SK-N-SH (cell line): ENCODE data around the gene GPR143. TPM values are rescaled to one million over a fixed set of nuclear protein-coding genes. Genes with fewer than 3 reads are reported as not detected.

Experiments used
- CTCF ChIA-PET: fragments of 300-600, 350-600 bp; formaldehyde crosslinking; extraction: SDS; loops from one replicate; lab custom pipeline; 2021; lab: Yijun Ruan, JAX
- POLR2A ChIA-PET: fragments of 350-600 bp; sonication (Branson Sonifier 250); formaldehyde crosslinking; extraction: SDS; loops from one replicate; lab custom pipeline; 2020; ENCODE audit warnings: antibody characterized with exemption, inconsistent platforms; lab: Yijun Ruan, JAX
- DNase-seq: peaks from one replicate; pipeline ENCODE4 v3.0.0; 2012
- H2AFZ ChIP-seq: fragments of 200-600 bp; sonication (generic); 2 replicates; pipeline ENCODE4 v1.8.1; 2016; ENCODE audit warnings: antibody characterized with exemption, mild to moderate bottlenecking, low read depth
- H3F3A ChIP-seq: fragments of 200-600 bp; sonication (generic); replicated peaks from 2 replicates; pipeline ENCODE3; 2016; ENCODE audit warnings: antibody characterized with exemption, mild to moderate bottlenecking; ENCODE audit not compliant: insufficient read depth
- H3K27ac ChIP-seq, 2 experiments: fragments of 200-500 bp in 1 of 2; fragments of 200-600 bp in 1 of 2; sonication (Bioruptor generic) in 1 of 2; sonication (generic), shearing (Covaris generic) in 1 of 2; 2 replicates each; pipeline versions ENCODE4 v1.5.1 to v1.6.1; 2014 to 2016; ENCODE audit warnings: low read depth in 2 of 2, inconsistent platforms in 1 of 2, low read length in 1 of 2, mild to moderate bottlenecking in 1 of 2, mixed read lengths in 1 of 2
- H3K27me3 ChIP-seq: fragments of 200-600 bp; sonication (generic), shearing (Covaris generic); 2 replicates; pipeline ENCODE4 v1.6.1; 2016; ENCODE audit warnings: mixed run types; ENCODE audit not compliant: insufficient read depth
- H3K36me3 ChIP-seq, 2 experiments: fragments of 200-500 bp in 1 of 2; fragments of 200-600 bp in 1 of 2; sonication (Bioruptor generic) in 1 of 2; sonication (generic) in 1 of 2; replicated peaks in 1 of 2; 2 replicates each; pipeline versions ENCODE3 to v1.5.1; 2014 to 2016; ENCODE audit warnings: low read length in 1 of 2, mild to moderate bottlenecking in 1 of 2; ENCODE audit not compliant: insufficient read depth in 2 of 2, control insufficient read depth in 1 of 2
- H3K4me1 ChIP-seq, 2 experiments: fragments of 200-500 bp in 1 of 2; fragments of 200-600 bp in 1 of 2; sonication (Bioruptor generic) in 1 of 2; sonication (generic), shearing (Covaris generic) in 1 of 2; 2 replicates each; pipeline versions ENCODE4 v1.5.1 to v1.6.1; 2014 to 2016; ENCODE audit warnings: low read depth in 1 of 2, low read length in 1 of 2, mixed run types in 1 of 2; ENCODE audit not compliant: insufficient read depth in 2 of 2, control insufficient read depth in 1 of 2
- H3K4me2 ChIP-seq: fragments of 200-600 bp; sonication (generic), shearing (Covaris generic); 2 replicates; pipeline ENCODE4 v1.6.1; 2017; ENCODE audit warnings: mixed run types
- H3K4me3 ChIP-seq, 2 experiments: fragments of 200-500 bp in 1 of 2; fragments of 200-600 bp in 1 of 2; sonication (Bioruptor generic) in 1 of 2; sonication (generic), shearing (Covaris generic) in 1 of 2; 2 replicates each; pipeline versions ENCODE4 v1.5.1 to v1.8.1; 2014 to 2016; ENCODE audit warnings: low read depth in 2 of 2, inconsistent platforms in 1 of 2, low read length in 1 of 2, mild to moderate bottlenecking in 1 of 2, mixed read lengths in 1 of 2, moderate library complexity in 1 of 2
- H3K79me2 ChIP-seq: fragments of 200-600 bp; sonication (generic); 2 replicates; pipeline ENCODE4 v1.8.1; 2017; ENCODE audit warnings: mild to moderate bottlenecking; ENCODE audit not compliant: insufficient read depth
- H3K9ac ChIP-seq: fragments of 200-600 bp; sonication (generic); 2 replicates; pipeline ENCODE4 v1.6.1; 2017; ENCODE audit warnings: mixed run types
- H3K9me2 ChIP-seq: fragments of 200-600 bp; sonication (generic); 2 replicates; pipeline ENCODE4 v1.6.1; 2017; ENCODE audit warnings: mixed run types
- H3K9me3 ChIP-seq: fragments of 200-600 bp; sonication (generic); 2 replicates; pipeline ENCODE4 v1.6.1; 2017; ENCODE audit warnings: mixed run types, mild to moderate bottlenecking, moderate library complexity
- H4K20me1 ChIP-seq: fragments of 200-600 bp; sonication (generic); 2 replicates; pipeline ENCODE4 v1.6.1; 2017; ENCODE audit warnings: mild to moderate bottlenecking, mixed run types; ENCODE audit not compliant: insufficient read depth
- FOXJ3 ChIP-seq: sonication (generic); formaldehyde crosslinking; IDR thresholded peaks from 2 replicates; pipeline ENCODE4 v1.5.1; 2020; ENCODE audit warnings: mild to moderate bottlenecking, missing genetic modification reagents
- FOXM1 ChIP-seq: IDR thresholded peaks from 2 replicates; pipeline ENCODE4 v1.4.0; 2012; ENCODE audit warnings: low read depth, mild to moderate bottlenecking
- GABPA ChIP-seq: IDR thresholded peaks from 2 replicates; pipeline ENCODE4 v1.4.0; 2012; ENCODE audit warnings: low read depth, mild to moderate bottlenecking
- GATA2 ChIP-seq: sonication (generic); formaldehyde crosslinking; IDR thresholded peaks from 2 replicates; pipeline ENCODE4 v1.5.0; 2020; ENCODE audit warnings: mild to moderate bottlenecking, missing genetic modification reagents
- JUND ChIP-seq: IDR thresholded peaks from 2 replicates; pipeline ENCODE4 v1.4.0; 2012
- MEF2A ChIP-seq: IDR thresholded peaks from 2 replicates; pipeline ENCODE4 v1.4.0; 2012; ENCODE audit warnings: low read depth, borderline replicate concordance
- MXI1 ChIP-seq: IDR thresholded peaks from 2 replicates; pipeline ENCODE4 v1.6.1; 2012; ENCODE audit warnings: mild to moderate bottlenecking, low read depth, low read length, improper control_type of control experiment
- NFIC ChIP-seq: IDR thresholded peaks from 2 replicates; pipeline ENCODE4 v1.4.0; 2012; ENCODE audit warnings: borderline replicate concordance
- NRF1 ChIP-seq: IDR thresholded peaks from 2 replicates; pipeline ENCODE4 v1.6.1; 2012; ENCODE audit warnings: low read depth, mild to moderate bottlenecking, low read length
- POLR2AphosphoS5 ChIP-seq: IDR thresholded peaks from 2 replicates; pipeline ENCODE4 v1.6.1; 2012; ENCODE audit warnings: low read depth, low read length
- RFX5 ChIP-seq: IDR thresholded peaks from 2 replicates; pipeline ENCODE4 v1.6.1; 2012; ENCODE audit warnings: mild to moderate bottlenecking, improper control_type of control experiment, low read length
- RXRA ChIP-seq: IDR thresholded peaks from 2 replicates; pipeline ENCODE4 v1.4.0; 2012; ENCODE audit warnings: low read depth, mild to moderate bottlenecking, borderline replicate concordance
- WGBS: methylation state at CpG from one replicate; pipeline ENCODE4 v1.1.6; 2017; ENCODE audit warnings: low lambda C conversion rate; 5-methylcytosine and 5-hydroxymethylcytosine counted together
- polyA plus RNA-seq, 3 experiments: library from polyadenylated mRNA; depleted of rRNA; stranded (reverse); fragments of >200 nt; gene quantifications; 2 replicates each; pipeline ENCODE4 v1.2.3, GENCODE V29; 2012
- TF ChIP-seq, protein P1 (sequence below): IDR thresholded peaks from 2 replicates; pipeline ENCODE4 v1.6.1; 2012; ENCODE audit warnings: mild to moderate bottlenecking, low read depth, low read length, moderate library complexity
- TF ChIP-seq, protein P2 (sequence below): fragments of 150-350 bp; IDR thresholded peaks from 2 replicates; pipeline ENCODE4 v1.6.1; 2016; ENCODE audit warnings: mild to moderate bottlenecking, low read depth, low read length
- TF ChIP-seq, protein P3 (sequence below): IDR thresholded peaks from 2 replicates; pipeline ENCODE4 v1.4.0; 2012; ENCODE audit warnings: low read depth

GPR143 gene
- polyA plus RNA-seq, 1 of the 3 experiments (the other 2 are of a cell fraction): not detected

DNA sequence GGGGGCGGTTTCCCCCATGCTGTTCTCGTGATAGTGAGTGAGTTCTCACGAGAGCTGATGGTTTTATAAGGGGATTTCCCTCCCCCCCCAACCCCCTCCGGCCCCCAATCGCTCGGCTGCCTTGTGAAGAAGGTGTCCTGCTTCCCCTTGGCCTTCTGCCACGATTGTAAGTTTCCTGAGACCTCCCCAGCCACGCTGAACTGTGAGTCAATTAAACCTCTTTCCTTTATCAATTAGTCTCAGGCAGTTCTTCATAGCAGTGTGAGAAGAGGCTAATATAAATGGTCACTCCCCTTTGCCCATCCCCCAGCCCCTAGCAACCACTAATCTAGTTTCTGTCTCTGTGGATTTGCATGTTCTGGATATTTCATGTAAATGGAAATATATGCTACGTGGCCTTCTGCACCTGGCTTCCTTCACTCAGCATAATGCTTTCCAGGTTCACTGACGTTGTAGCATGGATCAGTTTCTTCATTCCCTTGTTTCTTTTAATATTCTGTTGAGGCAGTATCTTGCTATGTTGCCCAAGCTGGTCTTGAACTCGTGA, 16.4 kb downstream of the GPR143 start:
- H3K9me3 ChIP-seq: no peaks in the 10 kb centered on the region
- H3K4me2 ChIP-seq: no peak overlapping the region
- ChIA-PET CTCF (no interaction called here), POLR2A (no interaction called here)
- no peaks in the 10 kb centered on the region for H3K9me2 ChIP-seq
- 20% methylated on average over 11 of the region's 11 CpGs for WGBS
- H3K4me1 ChIP-seq: peaks cover 0 to 7% of the 10 kb centered on the region in 2 experiments; a peak in 1 of 4 replicates
- no peaks in the 10 kb centered on the region for H3K79me2 ChIP-seq
- no peaks in the 10 kb centered on the region for H4K20me1 ChIP-seq
- no peaks in the 10 kb centered on the region for H3K36me3 ChIP-seq
- H3F3A ChIP-seq: no peaks in the 10 kb centered on the region
- H3K4me3 ChIP-seq: no peak overlapping the region
- H3K27me3 ChIP-seq: no peaks in the 10 kb centered on the region; the same call in 1 of the 2 replicates
- no peak overlapping the region for H3K9ac ChIP-seq
- DNase-seq: no peak
- H2AFZ ChIP-seq: no peak overlapping the region
- no peak overlapping the region for H3K27ac ChIP-seq
- TF ChIP-seq, protein P1, sequence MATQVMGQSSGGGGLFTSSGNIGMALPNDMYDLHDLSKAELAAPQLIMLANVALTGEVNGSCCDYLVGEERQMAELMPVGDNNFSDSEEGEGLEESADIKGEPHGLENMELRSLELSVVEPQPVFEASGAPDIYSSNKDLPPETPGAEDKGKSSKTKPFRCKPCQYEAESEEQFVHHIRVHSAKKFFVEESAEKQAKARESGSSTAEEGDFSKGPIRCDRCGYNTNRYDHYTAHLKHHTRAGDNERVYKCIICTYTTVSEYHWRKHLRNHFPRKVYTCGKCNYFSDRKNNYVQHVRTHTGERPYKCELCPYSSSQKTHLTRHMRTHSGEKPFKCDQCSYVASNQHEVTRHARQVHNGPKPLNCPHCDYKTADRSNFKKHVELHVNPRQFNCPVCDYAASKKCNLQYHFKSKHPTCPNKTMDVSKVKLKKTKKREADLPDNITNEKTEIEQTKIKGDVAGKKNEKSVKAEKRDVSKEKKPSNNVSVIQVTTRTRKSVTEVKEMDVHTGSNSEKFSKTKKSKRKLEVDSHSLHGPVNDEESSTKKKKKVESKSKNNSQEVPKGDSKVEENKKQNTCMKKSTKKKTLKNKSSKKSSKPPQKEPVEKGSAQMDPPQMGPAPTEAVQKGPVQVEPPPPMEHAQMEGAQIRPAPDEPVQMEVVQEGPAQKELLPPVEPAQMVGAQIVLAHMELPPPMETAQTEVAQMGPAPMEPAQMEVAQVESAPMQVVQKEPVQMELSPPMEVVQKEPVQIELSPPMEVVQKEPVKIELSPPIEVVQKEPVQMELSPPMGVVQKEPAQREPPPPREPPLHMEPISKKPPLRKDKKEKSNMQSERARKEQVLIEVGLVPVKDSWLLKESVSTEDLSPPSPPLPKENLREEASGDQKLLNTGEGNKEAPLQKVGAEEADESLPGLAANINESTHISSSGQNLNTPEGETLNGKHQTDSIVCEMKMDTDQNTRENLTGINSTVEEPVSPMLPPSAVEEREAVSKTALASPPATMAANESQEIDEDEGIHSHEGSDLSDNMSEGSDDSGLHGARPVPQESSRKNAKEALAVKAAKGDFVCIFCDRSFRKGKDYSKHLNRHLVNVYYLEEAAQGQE: no peak
- TF ChIP-seq, protein P2, sequence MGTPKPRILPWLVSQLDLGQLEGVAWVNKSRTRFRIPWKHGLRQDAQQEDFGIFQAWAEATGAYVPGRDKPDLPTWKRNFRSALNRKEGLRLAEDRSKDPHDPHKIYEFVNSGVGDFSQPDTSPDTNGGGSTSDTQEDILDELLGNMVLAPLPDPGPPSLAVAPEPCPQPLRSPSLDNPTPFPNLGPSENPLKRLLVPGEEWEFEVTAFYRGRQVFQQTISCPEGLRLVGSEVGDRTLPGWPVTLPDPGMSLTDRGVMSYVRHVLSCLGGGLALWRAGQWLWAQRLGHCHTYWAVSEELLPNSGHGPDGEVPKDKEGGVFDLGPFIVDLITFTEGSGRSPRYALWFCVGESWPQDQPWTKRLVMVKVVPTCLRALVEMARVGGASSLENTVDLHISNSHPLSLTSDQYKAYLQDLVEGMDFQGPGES: no peak
- TF ChIP-seq RFX5: no peak
- TF ChIP-seq MXI1: no peak
- TF ChIP-seq GATA2 (CRISPR knock-in tag): no peak
- no peak for TF ChIP-seq NFIC
- TF ChIP-seq, protein P3, sequence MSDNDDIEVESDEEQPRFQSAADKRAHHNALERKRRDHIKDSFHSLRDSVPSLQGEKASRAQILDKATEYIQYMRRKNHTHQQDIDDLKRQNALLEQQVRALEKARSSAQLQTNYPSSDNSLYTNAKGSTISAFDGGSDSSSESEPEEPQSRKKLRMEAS: no peak
- no peak for TF ChIP-seq RXRA
- no peak for TF ChIP-seq GABPA

DNA sequence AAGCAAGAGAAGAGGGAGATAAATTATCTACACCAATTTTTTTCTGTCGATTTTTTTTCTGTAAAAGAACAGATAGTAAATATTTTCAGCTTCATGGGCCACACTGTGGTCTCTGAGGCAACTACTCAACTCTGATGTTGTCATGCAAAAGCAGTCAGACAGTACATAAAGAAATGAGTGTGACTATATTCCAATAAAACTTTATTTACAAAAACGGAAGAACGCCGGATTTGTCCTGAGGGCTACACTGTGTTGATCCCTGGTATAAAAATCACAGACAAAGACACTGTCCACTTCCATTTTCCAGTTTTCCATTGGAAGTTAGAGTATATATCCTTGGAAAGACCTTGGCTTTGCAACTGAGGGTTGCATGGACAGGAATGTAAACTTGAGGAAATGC, 18.0 kb downstream of the GPR143 start:
- no peak overlapping the region for H3K9ac ChIP-seq
- no peak overlapping the region for H3K4me2 ChIP-seq
- H3K4me1 ChIP-seq: peaks cover 0 to 7% of the 10 kb centered on the region in 2 experiments; a peak in 1 of 4 replicates
- ChIA-PET CTCF (no interaction called here), POLR2A (no interaction called here)
- no peaks in the 10 kb centered on the region for H3K79me2 ChIP-seq
- no peak overlapping the region for H3K4me3 ChIP-seq
- H3K36me3 ChIP-seq: no peaks in the 10 kb centered on the region
- 42% methylated on average over 4 of the region's 4 CpGs for WGBS
- no peaks in the 10 kb centered on the region; the same call in 1 of the 2 replicates for H3K27me3 ChIP-seq
- H3K9me2 ChIP-seq: no peaks in the 10 kb centered on the region
- no peaks in the 10 kb centered on the region for H3K9me3 ChIP-seq
- no peak overlapping the region for H2AFZ ChIP-seq
- no peaks in the 10 kb centered on the region for H3F3A ChIP-seq
- no peak for TF ChIP-seq JUND
- no peak for TF ChIP-seq NRF1
- no peak for TF ChIP-seq FOXM1
- TF ChIP-seq, protein P3: no peak
- TF ChIP-seq POLR2AphosphoS5: no peak
- no peak for TF ChIP-seq FOXJ3 (CRISPR knock-in tag)
- TF ChIP-seq MEF2A: no peak
- no peaks in the 10 kb centered on the region for H4K20me1 ChIP-seq
- no peak for DNase-seq
- H3K27ac ChIP-seq: no peak overlapping the region
